Nephron (organoid): ENCODE results near the gene BRICD5.
A peak's percentile ranks its signal among the peaks of the same experiment; 100 is the strongest.

Experiments
- H3K27ac Mint-ChIP-seq, 3 experiments: 2 replicates each; pipeline ENCODE4 v1.8.0; 2020; ENCODE audit warnings: mixed read lengths in 3 of 3, mild to moderate bottlenecking in 2 of 3, moderate library complexity in 1 of 3
- H3K27me3 Mint-ChIP-seq: 2 replicates; pipeline ENCODE4 v1.8.0; 2021; ENCODE audit warnings: low read depth, mild to moderate bottlenecking, moderate library complexity, mixed read lengths
- H3K36me3 Mint-ChIP-seq: 2 replicates; pipeline ENCODE4 v1.8.0; 2020; ENCODE audit warnings: low read depth, mixed read lengths
- H3K4me1 Mint-ChIP-seq: 2 replicates; pipeline ENCODE4 v1.8.0; 2020; ENCODE audit warnings: mixed read lengths
- H3K4me3 Mint-ChIP-seq, 3 experiments: 2 replicates each; pipeline ENCODE4 v1.8.0; 2020; ENCODE audit warnings: mild to moderate bottlenecking in 3 of 3, mixed read lengths in 3 of 3, moderate library complexity in 2 of 3
- H3K9me3 Mint-ChIP-seq: 2 replicates; pipeline ENCODE4 v1.8.0; 2020; ENCODE audit warnings: mixed read lengths
- CTCF ChIP-seq, 3 experiments: fragments of 200-600 bp; sonication (generic); IDR thresholded peaks; one replicate each; pipeline ENCODE4 v1.5.0; 2021; ENCODE audit warnings: antibody characterized with exemption in 3 of 3; ENCODE audit not compliant: unreplicated experiment in 3 of 3

The BRICD5 gene

GRCh38 chr16:2226918-2227317, 16.3 kb upstream of the BRICD5 start:
- peaks cover 4% of the 10 kb centered on the region for H3K36me3 Mint-ChIP-seq
- no peaks in the 10 kb centered on the region for H3K9me3 Mint-ChIP-seq
- TF ChIP-seq CTCF (IDR thresholded peaks at IDR 0.05; ENCODE audit: unreplicated experiment in 3 of 3) = no peak
- no peak overlapping the region for H3K27ac Mint-ChIP-seq
- no peaks in the 10 kb centered on the region for H3K27me3 Mint-ChIP-seq
- no peaks in the 10 kb centered on the region for H3K4me1 Mint-ChIP-seq
- peak overlapping the region; percentile 42 to 74 (median 59) for H3K4me3 Mint-ChIP-seq

- no peaks in the 10 kb centered on the region for H3K4me1 Mint-ChIP-seq
- no peak overlapping the region for H3K27ac Mint-ChIP-seq
- H3K36me3 Mint-ChIP-seq = peaks cover 4% of the 10 kb centered on the region
- no peak for TF ChIP-seq CTCF (IDR thresholded peaks at IDR 0.05; ENCODE audit: unreplicated experiment in 3 of 3)
- H3K4me3 Mint-ChIP-seq = peak overlapping the region; percentile 42 to 74 (median 72)
- H3K9me3 Mint-ChIP-seq = no peaks in the 10 kb centered on the region
- H3K27me3 Mint-ChIP-seq = no peaks in the 10 kb centered on the region
These were observed 15.7 kb upstream of the BRICD5 start for GRCh38 chr16:2226245-2226793.

- Mint-ChIP-seq H3K27ac (peak overlapping the region in 2 of 3 experiments; percentile 60 to 81), H3K27me3 (no peaks in the 10 kb centered on the region), H3K4me1 (no peaks in the 10 kb centered on the region), H3K36me3 (no peaks in the 10 kb centered on the region), H3K9me3 (no peaks in the 10 kb centered on the region), H3K4me3 (peak overlapping the region; percentile 86 to 87 (median 87))
- TF ChIP-seq CTCF (IDR thresholded peaks at IDR 0.05; ENCODE audit: unreplicated experiment in 3 of 3) = no peak
These were observed 13.4 kb upstream of the BRICD5 start for GRCh38 chr16:2223942-2224486.

- TF ChIP-seq CTCF (IDR thresholded peaks at IDR 0.05; ENCODE audit: unreplicated experiment in 3 of 3) = no peak
These were observed 12.7 kb upstream of the BRICD5 start, which contains the start of gene E4F1 for GRCh38 chr16:2223221-2223941. Gene E4F1 (plus strand): TSS chr16:2223591. CDS start chr16:2223614, 23 bp downstream.

GRCh38 chr16:2216330-2216729, 5.7 kb upstream of the BRICD5 start:
- H3K4me1 Mint-ChIP-seq = peaks cover 20% of the 10 kb centered on the region
- H3K27ac Mint-ChIP-seq = peak overlapping the region in 2 of 3 experiments; percentile 28 to 44
- H3K27me3 Mint-ChIP-seq = no peaks in the 10 kb centered on the region
- no peak for TF ChIP-seq CTCF (IDR thresholded peaks at IDR 0.05; ENCODE audit: unreplicated experiment in 3 of 3)
- H3K4me3 Mint-ChIP-seq = peak overlapping the region; percentile 66 to 85 (median 71)
- no peaks in the 10 kb centered on the region for H3K9me3 Mint-ChIP-seq
- no peaks in the 10 kb centered on the region for H3K36me3 Mint-ChIP-seq

More at GRCh38 chr16:2223221-2223941, 12.7 kb upstream of the BRICD5 start, which contains the start of gene E4F1:
- H3K4me3 Mint-ChIP-seq = peak within 1 kb of the TSS; percentile 86 to 93 (median 88)
- no peaks in the 10 kb centered on the region for H3K36me3 Mint-ChIP-seq
- H3K4me1 Mint-ChIP-seq = no peaks in the 10 kb centered on the region
- H3K27me3 Mint-ChIP-seq = no peaks in the 10 kb centered on the region
- H3K27ac Mint-ChIP-seq = peak within 1 kb of the TSS; percentile 39 to 93 (median 90)
- no peaks in the 10 kb centered on the region for H3K9me3 Mint-ChIP-seq
